H54 (cell line): ENCODE results near the gene RPS6KA5.
"Not testable (repeated sequence)": the region's sequence is repeated elsewhere in the genome, so short reads cannot be mapped to it uniquely, and the experiment has no call there.

Source experiments
- DNase-seq: peaks from one replicate; pipeline ENCODE4 v3.0.0; 2011; ENCODE audit warnings: low spot score, mixed read lengths; ENCODE audit not compliant: insufficient read length
- FAIRE-seq: peaks from 3 replicates; lab custom pipeline; 2011; peaks lifted over from hg19 to GRCh38; lab: Jason Lieb, UNC
- POLR2A ChIP-seq: IDR thresholded peaks from 2 replicates; pipeline ENCODE4 v1.6.1; 2011; ENCODE audit warnings: low read depth, mild to moderate bottlenecking, low read length

RPS6KA5 gene

DNA sequence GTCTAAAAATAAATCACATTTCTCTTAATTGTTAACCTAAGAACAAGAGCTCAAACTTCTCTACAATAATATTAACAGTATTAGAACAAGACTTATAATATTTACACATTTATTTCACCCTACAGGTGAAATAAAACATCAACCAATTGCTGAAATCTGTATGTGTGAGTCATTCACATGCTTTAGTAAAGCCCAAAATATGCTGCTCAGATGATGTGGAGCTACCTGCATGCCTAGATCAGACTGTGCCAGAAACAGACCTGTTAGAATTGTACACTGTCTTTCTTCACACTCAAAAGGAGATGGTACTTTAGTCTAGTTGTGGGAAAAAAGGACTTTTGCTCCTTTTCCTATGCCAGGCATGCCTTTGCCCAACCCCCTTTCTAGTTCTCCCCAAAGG lies 54.7 kb downstream of the RPS6KA5 start:
- DNase-seq (no peak), FAIRE-seq (peak; percentile 87)
- TF ChIP-seq POLR2A = no peak

DNA sequence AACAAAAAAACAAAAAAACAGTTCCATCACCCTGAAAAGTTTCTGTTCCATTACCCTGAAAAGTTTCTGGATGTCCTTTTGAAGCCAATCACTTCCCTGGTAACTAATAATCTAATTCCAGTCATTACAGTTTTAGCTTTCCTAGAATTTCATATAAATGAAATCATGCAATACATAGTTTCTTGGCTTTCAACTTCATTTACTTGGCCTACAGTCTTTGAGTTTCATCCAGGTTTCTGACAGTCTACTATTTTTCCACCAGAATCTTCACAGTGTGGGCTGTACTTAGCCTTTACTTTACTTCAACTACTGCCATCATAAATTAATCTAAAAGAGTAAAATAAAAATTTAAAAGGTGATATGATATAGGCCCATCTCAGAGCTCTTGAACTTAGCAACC lies 55.5 kb downstream of the RPS6KA5 start:
- TF ChIP-seq POLR2A = no peak
- FAIRE-seq = no peak
- no peak for DNase-seq

DNA sequence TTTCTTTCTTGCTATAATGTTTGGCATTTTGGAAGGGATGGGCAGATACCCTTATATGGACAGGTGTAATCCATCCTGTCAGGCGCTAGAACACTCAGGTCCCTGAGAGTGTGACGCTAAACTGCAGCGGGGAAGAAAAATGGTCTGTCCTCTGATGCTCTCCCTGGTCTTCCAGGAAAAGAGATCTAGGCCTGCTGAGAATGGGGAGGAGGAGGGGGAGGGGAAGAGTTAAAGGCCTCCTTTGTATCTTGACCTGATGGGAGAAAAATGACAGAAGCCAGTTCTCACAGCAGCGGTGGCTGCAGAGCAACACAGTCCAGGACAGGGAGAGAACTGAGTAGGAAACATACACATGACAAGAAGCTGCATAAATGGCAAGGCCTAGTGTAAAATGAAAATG lies 61.1 kb downstream of the RPS6KA5 start:
- no peak for DNase-seq
- no peak for TF ChIP-seq POLR2A
- FAIRE-seq = no peak

DNA sequence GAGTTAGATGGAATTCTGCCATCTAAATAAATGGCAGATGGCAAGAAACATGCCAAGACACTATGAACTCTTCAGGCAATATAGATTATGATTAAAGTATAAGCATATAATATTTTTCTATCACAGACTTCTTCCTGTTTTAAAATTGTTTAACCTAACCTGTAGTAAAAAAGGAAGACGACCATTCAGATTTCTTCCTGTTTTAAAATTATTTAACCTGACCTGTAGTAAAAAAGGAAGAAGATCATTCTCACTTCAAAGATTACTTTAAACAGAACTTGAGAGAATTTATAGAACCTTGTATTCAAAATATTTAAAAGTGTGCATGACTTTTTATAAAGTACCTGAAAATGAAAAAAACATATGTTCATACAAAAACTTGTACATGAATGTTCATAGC lies 63.5 kb downstream of the RPS6KA5 start:
- DNase-seq (no peak), FAIRE-seq (no peak)
- no peak for TF ChIP-seq POLR2A

DNA sequence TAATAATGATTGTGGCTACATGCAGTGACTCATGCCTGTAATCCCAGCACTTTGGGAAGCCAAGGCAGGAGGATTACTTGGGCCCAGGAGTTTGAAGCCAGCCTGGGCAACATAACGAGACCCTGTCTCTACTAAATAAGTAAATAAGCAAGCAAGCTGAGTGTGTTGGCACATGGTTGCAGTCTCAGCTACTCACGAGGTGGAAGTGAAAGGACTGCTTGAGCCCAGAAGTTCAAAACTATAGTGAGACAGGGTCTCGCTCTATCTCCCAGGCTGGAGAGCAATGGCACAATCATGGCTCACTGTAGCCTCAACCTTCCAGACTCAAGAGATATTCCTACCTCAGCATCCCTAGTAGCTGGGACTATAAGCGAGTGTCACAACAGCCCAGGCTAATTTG lies 64.7 kb downstream of the RPS6KA5 start:
- no peak for FAIRE-seq
- TF ChIP-seq POLR2A = no peak
- no peak for DNase-seq

DNA sequence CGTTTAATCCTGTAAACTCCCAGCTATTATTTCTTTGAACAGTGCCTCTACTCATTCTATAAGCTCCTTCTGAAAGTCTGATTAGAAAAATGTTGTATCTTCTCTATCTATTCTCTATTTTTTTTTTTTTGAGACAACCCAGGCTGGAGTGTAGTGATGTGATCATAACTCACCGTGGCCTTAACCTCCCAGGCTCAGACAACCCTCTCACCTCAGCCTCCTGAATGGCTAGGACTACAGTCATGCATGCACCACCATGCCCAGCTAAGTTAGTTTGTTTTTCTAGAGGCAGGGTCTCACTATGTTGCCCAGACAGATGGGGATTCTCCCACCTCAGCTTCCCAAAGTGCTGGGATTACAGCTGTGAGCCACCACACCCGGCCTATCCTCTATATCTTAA lies 66.6 kb downstream of the RPS6KA5 start:
- no peak for TF ChIP-seq POLR2A
- no peak for FAIRE-seq
- no peak for DNase-seq

DNA sequence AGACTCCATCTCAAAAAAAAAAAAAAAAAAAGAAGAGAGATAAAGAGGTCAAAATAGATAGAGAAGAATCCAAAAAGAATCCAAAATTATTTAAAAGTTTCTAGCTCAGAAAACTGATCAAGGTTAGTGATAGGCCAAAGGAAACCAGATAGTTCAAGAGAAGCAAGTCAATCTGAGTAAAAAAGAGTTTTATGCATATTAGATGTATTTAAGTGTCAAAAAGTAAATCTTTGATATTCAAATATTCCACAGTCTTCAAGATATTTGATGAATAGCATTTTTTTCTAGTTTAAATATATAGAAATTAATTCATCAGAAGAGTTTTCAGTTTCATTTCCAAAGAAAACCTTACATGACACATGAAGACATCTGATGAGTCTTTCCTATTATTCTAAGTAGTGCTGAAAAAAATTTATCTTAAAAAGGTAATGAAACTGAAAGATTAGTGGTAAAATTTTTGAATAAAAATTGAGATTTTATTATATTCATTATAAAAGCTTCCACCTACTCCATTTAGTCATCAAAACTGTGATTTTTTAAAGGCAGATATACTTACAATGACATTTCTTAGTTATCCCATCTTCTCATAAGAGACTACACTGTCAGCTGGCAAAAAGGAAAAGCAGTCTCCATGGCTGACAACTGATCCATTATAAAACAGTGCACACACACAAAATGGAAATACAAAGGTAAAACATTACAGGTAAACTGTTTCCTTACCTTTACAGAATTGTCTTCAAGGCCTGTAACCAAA lies 68.6 kb downstream of the RPS6KA5 start:
- TF ChIP-seq POLR2A = no peak
- FAIRE-seq = no peak

DNA sequence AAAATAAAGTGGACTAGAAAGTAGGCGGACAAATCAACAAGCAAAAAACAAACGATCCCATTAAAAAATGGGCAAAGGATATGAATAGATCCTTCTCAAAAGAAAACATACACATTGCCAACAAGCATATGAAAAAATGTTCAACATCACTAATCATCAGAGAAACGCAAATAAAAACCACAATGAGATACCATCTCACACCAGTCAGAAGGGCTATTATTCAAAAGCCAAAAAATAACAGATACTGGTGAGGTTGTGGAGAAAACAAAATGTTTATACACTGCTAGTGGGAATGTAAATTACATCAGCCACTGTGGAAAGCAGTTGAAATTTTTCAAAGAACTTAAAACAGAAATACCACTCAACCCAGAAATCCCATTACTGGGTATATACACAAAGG lies 70.3 kb downstream of the RPS6KA5 start:
- DNase-seq (no peak), FAIRE-seq (no peak)
- no peak for TF ChIP-seq POLR2A

More for the DNA sequence above, 68.6 kb downstream of the RPS6KA5 start:
- no peak for DNase-seq

DNA sequence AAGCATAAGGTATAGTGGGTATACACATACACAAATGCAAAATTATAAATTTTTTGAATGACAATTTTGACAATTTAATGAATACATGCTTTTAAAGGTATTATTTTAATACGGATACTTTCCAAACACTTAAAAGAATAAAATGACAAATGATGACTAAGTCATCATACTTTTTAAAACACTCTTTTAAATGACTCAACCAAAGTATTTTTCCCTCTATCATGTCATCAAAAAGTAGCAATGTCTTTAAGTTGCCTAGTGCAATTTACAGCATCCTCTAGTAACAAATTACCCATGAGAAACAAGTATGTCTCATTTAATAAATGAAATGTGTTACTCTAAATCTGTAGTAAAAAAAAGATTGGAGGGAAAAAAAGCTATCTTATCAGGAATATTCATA lies 73.3 kb downstream of the RPS6KA5 start:
- TF ChIP-seq POLR2A = no peak
- no peak for DNase-seq
- FAIRE-seq = peak; percentile 15

DNA sequence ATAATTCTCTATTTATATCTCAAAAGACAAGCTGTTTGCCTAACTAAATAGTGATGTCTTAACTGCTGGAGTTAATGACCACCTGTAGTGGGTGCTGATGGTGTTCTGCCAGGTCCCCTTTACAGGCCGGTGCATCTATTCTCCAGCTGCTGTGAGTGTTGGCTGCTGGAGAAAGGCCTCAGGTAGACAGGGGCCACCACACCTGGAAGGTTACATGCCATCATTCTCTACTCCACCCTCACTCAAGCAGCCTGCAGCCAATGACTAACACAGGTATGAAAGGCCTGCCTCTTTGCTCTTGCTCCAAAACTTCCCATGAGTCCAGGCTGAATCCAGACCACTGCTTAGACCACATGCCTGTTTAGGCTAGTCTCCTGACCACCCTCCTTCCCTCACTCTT lies 73.9 kb downstream of the RPS6KA5 start:
- no peak for FAIRE-seq
- no peak for TF ChIP-seq POLR2A
- DNase-seq = no peak

DNA sequence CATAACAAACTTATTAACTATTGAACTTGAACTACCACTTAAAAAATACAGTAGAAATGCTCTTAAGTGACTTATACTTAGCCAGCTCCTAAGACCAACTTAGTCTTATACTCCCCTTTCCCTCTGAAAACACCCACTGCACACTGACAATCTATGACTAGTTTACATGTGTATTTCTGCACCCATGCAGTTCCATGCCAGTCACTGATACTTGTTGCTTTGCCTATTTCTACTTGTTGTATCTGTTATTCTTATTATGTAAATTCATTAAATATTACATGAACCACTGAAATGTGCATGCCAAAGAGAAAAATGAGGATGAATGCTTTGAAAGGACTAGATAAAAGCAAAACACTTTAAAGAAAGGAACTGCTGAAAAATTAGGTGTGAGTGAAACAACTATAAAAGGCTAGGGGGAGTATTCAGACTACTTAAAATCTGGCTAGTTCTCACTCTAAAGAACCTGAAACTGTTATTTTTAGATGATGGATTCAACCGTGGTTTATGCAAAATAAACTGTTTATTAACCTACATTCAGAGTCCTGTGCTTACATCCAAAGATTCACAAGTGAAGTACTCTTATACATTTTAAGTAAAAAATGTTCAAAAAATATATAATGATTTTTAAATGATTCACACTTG lies 74.7 kb downstream of the RPS6KA5 start:
- TF ChIP-seq POLR2A = no peak
- no peak for DNase-seq
- FAIRE-seq = no peak

DNA sequence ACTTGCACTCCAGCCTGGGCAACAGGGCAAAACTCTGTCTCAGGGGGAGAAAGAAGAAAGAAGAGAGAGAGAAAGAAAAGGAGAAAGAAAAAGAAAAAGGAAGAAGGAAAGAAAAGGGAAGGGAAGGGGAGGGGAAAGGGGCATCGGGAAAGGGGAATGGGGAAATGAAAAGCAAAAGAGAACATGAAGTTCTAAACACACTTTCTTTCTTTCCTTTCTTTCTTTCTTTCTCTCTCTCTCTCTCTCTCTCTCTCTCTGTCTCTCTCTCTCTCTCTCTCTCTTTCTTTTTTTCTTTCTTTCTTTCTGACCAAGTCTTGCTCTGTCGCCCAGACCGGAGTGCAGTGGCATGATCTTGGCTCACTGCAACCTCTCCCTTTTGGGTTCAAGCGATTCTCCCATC lies 76.9 kb downstream of the RPS6KA5 start:
- FAIRE-seq (no peak), DNase-seq (no peak)
- no peak for TF ChIP-seq POLR2A

DNA sequence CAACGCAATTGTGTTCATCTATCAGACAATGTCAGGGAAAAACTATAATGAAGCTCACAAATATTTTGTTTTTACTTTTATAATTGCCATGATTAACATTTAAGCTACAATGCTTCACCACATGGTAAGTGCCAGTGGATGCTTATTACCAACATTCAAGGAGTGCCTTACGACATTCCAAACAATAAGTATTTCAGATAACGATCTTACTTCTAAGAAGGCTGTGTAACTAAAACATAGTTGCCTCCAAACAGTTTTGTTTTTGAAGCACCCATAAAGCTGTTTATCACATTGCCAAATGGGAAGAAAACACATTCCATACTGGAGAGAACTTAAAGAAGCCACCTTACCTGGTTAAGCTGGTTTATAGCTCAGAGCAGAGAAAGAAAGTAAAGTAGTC lies 78.8 kb downstream of the RPS6KA5 start:
- FAIRE-seq (peak; percentile 33), DNase-seq (no peak)
- TF ChIP-seq POLR2A = no peak

DNA sequence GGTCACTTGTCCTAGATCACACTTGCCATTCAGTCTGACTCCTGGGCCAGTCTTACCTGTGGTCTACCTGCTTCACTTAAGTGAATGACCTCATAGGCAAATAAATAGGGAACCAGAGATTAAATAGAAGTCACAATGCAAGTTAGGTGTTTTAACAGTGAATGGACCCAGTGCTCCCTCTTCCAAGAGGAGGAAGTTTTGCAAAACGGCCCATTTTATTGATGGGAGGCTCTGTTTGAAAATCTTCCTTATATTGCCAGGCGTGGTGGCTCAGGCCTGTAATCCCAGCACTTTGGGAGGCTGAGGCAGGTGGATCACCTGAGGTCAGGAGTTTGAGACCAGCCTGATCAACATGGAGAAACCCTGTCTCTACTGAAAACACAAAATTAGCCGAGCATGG lies 79.8 kb downstream of the RPS6KA5 start:
- not testable (repeated sequence) for FAIRE-seq, DNase-seq

DNA sequence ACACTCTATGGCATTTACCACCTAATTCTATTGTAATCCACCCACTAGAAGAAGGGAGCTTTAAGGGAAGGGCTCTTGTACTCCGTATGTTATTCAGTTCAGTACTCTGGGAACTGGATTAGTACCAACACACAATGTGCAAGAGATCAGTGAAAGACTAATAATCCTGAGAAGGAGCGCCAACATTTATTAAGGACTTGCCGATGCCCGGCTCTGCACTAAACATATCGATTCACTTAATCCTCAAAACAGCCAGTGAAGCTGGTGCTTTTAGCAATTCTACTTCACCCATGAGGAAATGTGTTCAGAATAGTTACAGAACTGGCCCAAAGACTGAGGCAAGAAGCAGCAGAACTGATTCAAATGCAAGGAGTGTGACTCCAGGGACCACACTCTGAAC lies 80.9 kb downstream of the RPS6KA5 start:
- no peak for FAIRE-seq
- TF ChIP-seq POLR2A = no peak
- no peak for DNase-seq
